Measurements from ENCODE around the gene TRAPPC13.

DNA sequence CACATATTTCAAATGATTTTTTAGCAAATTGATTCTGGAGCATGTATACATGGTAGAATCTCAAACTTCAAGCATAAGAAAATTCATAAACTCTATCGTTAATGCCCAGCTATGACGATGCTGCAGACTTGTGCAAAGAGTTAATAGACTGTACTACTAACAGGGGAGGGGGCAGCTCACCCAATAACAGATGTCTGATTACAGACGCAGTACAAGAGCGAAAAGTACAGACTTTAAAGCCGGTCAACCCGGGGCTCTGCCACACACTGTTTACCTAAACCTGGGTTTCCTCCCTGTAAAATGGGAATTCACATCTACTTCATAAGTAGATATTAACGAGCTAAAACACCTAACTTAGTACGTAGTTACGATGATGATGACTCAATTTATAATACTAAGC lies 1.3 kb upstream of the TRAPPC13 start:
- TF ChIP-seq CTCF (IDR thresholded peaks at IDR 0.05) (no peak), POLR2A (IDR thresholded peaks at IDR 0.05) (no peak), EP300 (IDR thresholded peaks at IDR 0.05) (no peak)
